HCT116 (cell line): Measurements from ENCODE around the gene GALK2. TPM values are rescaled to one million over a fixed set of nuclear protein-coding genes. Genes with fewer than 3 reads are reported as not detected.

Experiments used
- ATAC-seq: fragments of 200-7000 bp; cut with Tn5 transposase; 2 replicates; pipeline ENCODE4 v1.9.1; 2020; ENCODE audit warnings: mild to moderate bottlenecking, moderate library complexity
- BruUV-seq: library from RNA; stranded (reverse); fragments of 400-500 nt; replicated peaks from 2 replicates; lab custom pipeline; 2021; lab: Mats Ljungman, UMichigan
- CTCF ChIA-PET: fragments of 300-600 bp; sonication (Branson Sonifier 250); formaldehyde crosslinking; loops from one replicate; lab custom pipeline; 2021; ENCODE audit warnings: antibody characterized with exemption; lab: Charles Lee
- POLR2A ChIA-PET: fragments of 300-600, 350-600 bp; sonication (Branson Sonifier 250); formaldehyde crosslinking; loops from one replicate; lab custom pipeline; 2021; ENCODE audit warnings: antibody characterized with exemption; lab: Charles Lee
- RAD21 ChIA-PET, 2 experiments: fragments of 300-600 bp; sonication (Branson Sonifier 250); formaldehyde crosslinking; loops; one replicate each; lab custom pipeline; 2023; ENCODE audit warnings: low total read pairs in 2 of 2; ENCODE audit not compliant: uncharacterized antibody in 2 of 2, unreplicated experiment in 2 of 2, low non-redundant PET in 1 of 2; lab: Charles Lee
- DNase-seq: peaks from one replicate; pipeline ENCODE4 v3.0.0-alpha.2; 2010; ENCODE audit warnings: low read depth, low spot score
- H2AFZ ChIP-seq: fragments of 200-600 bp; shearing (Covaris generic), sonication (generic); 2 replicates; pipeline ENCODE4 v1.6.1; 2017; ENCODE audit warnings: low read depth, mixed run types, mixed read lengths, antibody characterized with exemption, low read length; ENCODE audit not compliant: poor library complexity, severe bottlenecking
- H3K27ac ChIP-seq: 2 replicates; pipeline ENCODE4 v1.5.1; 2012; ENCODE audit warnings: low read depth, low read length
- H3K27me3 ChIP-seq: fragments of 200-600 bp; sonication (generic); 2 replicates; pipeline ENCODE4 v1.6.1; 2016; ENCODE audit warnings: mixed run types, low read length, mixed read lengths; ENCODE audit not compliant: insufficient read depth
- H3K36me3 ChIP-seq, 2 experiments: fragments of 200-500 bp in 1 of 2; fragments of 200-600 bp in 1 of 2; sonication (Bioruptor generic) in 1 of 2; sonication (generic) in 1 of 2; 2 replicates each; pipeline versions ENCODE4 v1.5.1 to v1.6.1; 2014 to 2016; ENCODE audit warnings: low read length in 2 of 2, inconsistent platforms in 1 of 2, mixed read lengths in 1 of 2, mixed run types in 1 of 2; ENCODE audit not compliant: insufficient read depth in 2 of 2, control insufficient read depth in 1 of 2
- H3K4me1 ChIP-seq, 2 experiments: fragments of 200-600 bp in 1 of 2; sonication (generic) in 1 of 2; 2 replicates each; pipeline versions ENCODE4 v1.5.1 to v1.6.1; 2012 to 2017; ENCODE audit warnings: low read length in 2 of 2, inconsistent platforms in 1 of 2, mild to moderate bottlenecking in 1 of 2, mixed read lengths in 1 of 2, mixed run types in 1 of 2, moderate library complexity in 1 of 2; ENCODE audit not compliant: insufficient read depth in 2 of 2, control insufficient read depth in 1 of 2
- H3K4me2 ChIP-seq: fragments of 200-600 bp; sonication (generic); 2 replicates; pipeline ENCODE4 v1.6.1; 2017; ENCODE audit warnings: mixed run types, low read length, mixed read lengths
- H3K4me3 ChIP-seq, 2 experiments: fragments of 200-600 bp in 1 of 2; sonication (generic) in 1 of 2; replicated peaks in 1 of 2; 2 replicates each; pipeline ENCODE4 v1.5.1; 2011 to 2016; ENCODE audit warnings: low read length in 2 of 2, control low read depth in 1 of 2, low read depth in 1 of 2, mild to moderate bottlenecking in 1 of 2, mixed read lengths in 1 of 2, mixed run types in 1 of 2
- H3K79me2 ChIP-seq: fragments of 200-600 bp; sonication (generic); 2 replicates; pipeline ENCODE4 v1.6.1; 2017; ENCODE audit warnings: mild to moderate bottlenecking, mixed run types, low read length, moderate library complexity, mixed read lengths; ENCODE audit not compliant: insufficient read depth
- H3K9ac ChIP-seq: fragments of 200-600 bp; sonication (generic); 2 replicates; pipeline ENCODE4 v1.6.1; 2016; ENCODE audit warnings: low read length, mixed read lengths
- H3K9me2 ChIP-seq: fragments of 200-600 bp; sonication (generic), shearing (Covaris generic); 2 replicates; pipeline ENCODE4 v1.6.1; 2017; ENCODE audit warnings: mixed run types, mild to moderate bottlenecking, moderate library complexity; ENCODE audit not compliant: insufficient read depth
- H3K9me3 ChIP-seq, 2 experiments: fragments of 200-500 bp in 1 of 2; fragments of 200-600 bp in 1 of 2; sonication (Bioruptor generic) in 1 of 2; sonication (generic) in 1 of 2; 2 replicates each; pipeline ENCODE4 v1.6.1; 2014 to 2017; ENCODE audit warnings: low read length in 2 of 2, mixed read lengths in 2 of 2, inconsistent platforms in 1 of 2, low read depth in 1 of 2, mild to moderate bottlenecking in 1 of 2, mixed run types in 1 of 2, moderate library complexity in 1 of 2; ENCODE audit not compliant: control insufficient read depth in 1 of 2, insufficient read depth in 1 of 2
- H4K20me1 ChIP-seq: fragments of 200-600 bp; sonication (generic), shearing (Covaris generic); 2 replicates; pipeline ENCODE4 v1.6.1; 2017; ENCODE audit warnings: mixed run types, mild to moderate bottlenecking, moderate library complexity; ENCODE audit not compliant: insufficient read depth
- ATF3 ChIP-seq: IDR thresholded peaks from 2 replicates; pipeline ENCODE4 v1.6.1; 2012
- CBX3 ChIP-seq: IDR thresholded peaks from 2 replicates; pipeline ENCODE4 v1.6.1; 2012; ENCODE audit warnings: low read depth
- CEBPB ChIP-seq: IDR thresholded peaks from 2 replicates; pipeline ENCODE4 v1.6.1; 2012; ENCODE audit warnings: low read depth
- CTCF ChIP-seq, 3 experiments: fragments of 200-600 bp in 1 of 3; sonication (generic) in 1 of 3; IDR thresholded peaks in 2 of 3; conservative IDR thresholded peaks in 1 of 3; 2 replicates each; pipeline ENCODE4 v1.5.1; 2012 to 2017; ENCODE audit warnings: low read depth in 2 of 3, low read length in 2 of 3, antibody characterized with exemption in 1 of 3, borderline replicate concordance in 1 of 3, control low read depth in 1 of 3, mild to moderate bottlenecking in 1 of 3, mixed read lengths in 1 of 3, mixed run types in 1 of 3, moderate library complexity in 1 of 3; ENCODE audit not compliant: insufficient read depth in 1 of 3
- EGR1 ChIP-seq: IDR thresholded peaks from 2 replicates; pipeline ENCODE4 v1.6.1; 2012; ENCODE audit warnings: low read depth
- EZH2 ChIP-seq: fragments of 200-600 bp; sonication (generic); IDR thresholded peaks from 2 replicates; pipeline ENCODE4 v1.6.1; 2017; ENCODE audit warnings: antibody characterized with exemption, mixed run types
- EZH2phosphoT487 ChIP-seq: fragments of 200-600 bp; IDR thresholded peaks from 2 replicates; pipeline ENCODE4 v1.6.1; 2018; ENCODE audit warnings: antibody characterized with exemption, borderline replicate concordance
- FOSL1 ChIP-seq: IDR thresholded peaks from 2 replicates; pipeline ENCODE4 v1.6.1; 2012; ENCODE audit warnings: low read depth
- MAX ChIP-seq: IDR thresholded peaks from 2 replicates; pipeline ENCODE4 v1.6.1; 2012
- POLR2A ChIP-seq: IDR thresholded peaks from 2 replicates; pipeline ENCODE4 v1.7.0; 2011; ENCODE audit warnings: borderline replicate concordance; ENCODE audit not compliant: insufficient read depth, insufficient read length; ENCODE audit errors: extremely low read depth
- POLR2AphosphoS5 ChIP-seq: IDR thresholded peaks from 2 replicates; pipeline ENCODE4 v1.6.1; 2011; ENCODE audit warnings: mild to moderate bottlenecking, low read depth, low read length, moderate library complexity
- RAD21 ChIP-seq: IDR thresholded peaks from 2 replicates; pipeline ENCODE4 v1.6.1; 2012; ENCODE audit warnings: low read depth, mild to moderate bottlenecking
- SIN3A ChIP-seq: IDR thresholded peaks from 2 replicates; pipeline ENCODE4 v1.6.1; 2012; ENCODE audit warnings: low read depth
- SP1 ChIP-seq: IDR thresholded peaks from 2 replicates; pipeline ENCODE4 v1.6.1; 2012; ENCODE audit warnings: low read depth
- SRF ChIP-seq: IDR thresholded peaks from 2 replicates; pipeline ENCODE4 v1.6.1; 2012; ENCODE audit warnings: low read depth
- TCF7L2 ChIP-seq: IDR thresholded peaks from 2 replicates; pipeline ENCODE4 v1.7.0; 2011; ENCODE audit warnings: borderline replicate concordance, inconsistent platforms; ENCODE audit not compliant: insufficient read depth, insufficient read length; ENCODE audit errors: extremely low read depth
- ZBTB33 ChIP-seq: IDR thresholded peaks from 2 replicates; pipeline ENCODE4 v1.6.1; 2011; ENCODE audit warnings: mild to moderate bottlenecking, low read length, moderate library complexity; ENCODE audit not compliant: insufficient replicate concordance; ENCODE audit errors: extremely low read depth
- ZFX ChIP-seq: fragments of 450-650 bp; IDR thresholded peaks from 2 replicates; pipeline ENCODE4 v1.6.1; 2017
- intact Hi-C: fragments of 100-400 bp; cut with micrococcal nuclease; formaldehyde crosslinking; loops from 2 replicates; pipeline ENCODE4 v1.10.0; 2022
- total RNA-seq: library from RNA; stranded (reverse); gene quantifications from one replicate; pipeline ENCODE4 v1.2.1, GENCODE V29; 2021; ENCODE audit not compliant: unreplicated experiment

The GALK2 gene
- total RNA-seq, 1 experiment from 2014 or later, result 18.7 TPM

- intact Hi-C loops, result loop anchor here (5.0 to 10.0 kb wide), 3 partner anchors 386 to 814 kb away; partner anchors contain the start of genes DTWD1 and FAM227B
- TF ChIP-seq CBX3 (no peak), POLR2A (no peak), SIN3A (no peak), POLR2AphosphoS5 (no peak), EZH2 (no peak), MAX (no peak), TCF7L2 (no peak), CEBPB (no peak), EZH2phosphoT487 (no peak), ZBTB33 (no peak), EGR1 (no peak), RAD21 (no peak), ATF3 (no peak), FOSL1 (no peak), CTCF (IDR thresholded peaks at IDR 0.05 in 2 of 3, conservative IDR thresholded peaks at IDR 0.05 in 1 of 3; ENCODE audit: borderline replicate concordance in 1 of 3, insufficient read depth in 1 of 3, low read depth in 2 of 3, low read length in 2 of 3) (no peak), SP1 (no peak), ZFX (no peak), SRF (no peak)
- no TSS peak for BruUV-seq
- no peak overlapping the region for H3K4me2 ChIP-seq
- H3K79me2 ChIP-seq, result no peaks in the 10 kb centered on the region
- ATAC-seq (no peak), DNase-seq (no peak)
- no peak overlapping the region for H3K27ac ChIP-seq
- ChIA-PET CTCF (interaction anchor here (0.8 kb wide), 2 partner anchors 184 to 1078 kb away, joined by 3 read pairs; no protein-coding TSS in a partner anchor), POLR2A (no interaction called here), RAD21 (no interaction called here)
- H4K20me1 ChIP-seq, result no peaks in the 10 kb centered on the region; the same call in 1 of the 2 replicates
- no peaks in the 10 kb centered on the region; a peak in 1 of 4 replicates for H3K36me3 ChIP-seq
- no peaks in the 10 kb centered on the region for H3K9me2 ChIP-seq
- H3K4me1 ChIP-seq, result no peaks in the 10 kb centered on the region
- no peaks in the 10 kb centered on the region for H3K9me3 ChIP-seq
- H3K9ac ChIP-seq, result no peak overlapping the region
- H3K4me3 ChIP-seq, result no peak overlapping the region
- H2AFZ ChIP-seq, result no peak overlapping the region
- no peaks in the 10 kb centered on the region for H3K27me3 ChIP-seq
Observed at GRCh38 chr15:49238342-49238741, 68.3 kb downstream of the GALK2 start.
